Heart left ventricle (tissue), 16 donors: ENCODE measurements around the gene KDM4B. TPM values are rescaled to one million over a fixed set of nuclear protein-coding genes. Genes with fewer than 3 reads are reported as not detected.

Source experiments
- ATAC-seq, 4 donors: fragments of 200-7000 bp; cut with Tn5 transposase; one replicate each; pipeline ENCODE4 v1.9.1; 2020 to 2022; ENCODE audit warnings: moderate library complexity in 4 of 4, mild to moderate bottlenecking in 3 of 4, moderate number of reproducible peaks in 1 of 4
- DNase-seq, 5 donors: peaks; one replicate each; pipeline ENCODE4 v3.0.0-alpha.2; 2020
- H3K27ac ChIP-seq, 12 donors: fragments of 200-600 bp; sonication (generic) in 4 of 12; one replicate each; pipeline versions ENCODE4 v1.5.0 to v1.8.0; 2016 to 2022; ENCODE audit warnings: mild to moderate bottlenecking in 2 of 12
- H3K27me3 ChIP-seq, 9 donors: fragments of 200-600 bp; sonication (generic) in 2 of 9; one replicate each; pipeline versions ENCODE4 v1.5.1 to v1.8.0; 2016 to 2022; ENCODE audit warnings: mild to moderate bottlenecking in 3 of 9
- H3K36me3 ChIP-seq, 9 donors: fragments of 200-600 bp; sonication (generic) in 2 of 9; one replicate each; pipeline versions ENCODE4 v1.5.0 to v1.8.0; 2018 to 2022; ENCODE audit warnings: mild to moderate bottlenecking in 2 of 9
- H3K4me1 ChIP-seq, 12 donors: fragments of 200-600 bp; sonication (generic) in 4 of 12; one replicate each; pipeline versions ENCODE4 v1.5.0 to v1.8.0; 2016 to 2022; ENCODE audit warnings: mild to moderate bottlenecking in 3 of 12
- H3K4me3 ChIP-seq, 12 donors: fragments of 200-600 bp; sonication (generic) in 4 of 12; one replicate each; pipeline versions ENCODE4 v1.5.0 to v1.8.0; 2017 to 2022; ENCODE audit warnings: mild to moderate bottlenecking in 9 of 12, moderate library complexity in 4 of 12
- H3K9me3 ChIP-seq, 12 donors: fragments of 200-600 bp; sonication (generic) in 4 of 12; one replicate each; pipeline versions ENCODE4 v1.5.0 to v1.8.0; 2016 to 2022; ENCODE audit warnings: mild to moderate bottlenecking in 1 of 12
- POLR2A ChIP-seq, 2 donors: fragments of 450-650 bp; IDR thresholded peaks; one replicate each; pipeline ENCODE4 v1.6.1; 2017; ENCODE audit warnings: antibody characterized with exemption in 2 of 2, mild to moderate bottlenecking in 2 of 2, moderate library complexity in 2 of 2
- WGBS, 4 donors: extraction: QIAGEN DNeasy Blood & Tissue Kit in 2 of 4; methylation state at CpG; one replicate each; pipeline versions ENCODE4 v1.1.5 to v1.1.7; 2013 to 2018; 5-methylcytosine and 5-hydroxymethylcytosine counted together
- intact Hi-C, 10 donors: fragments of 100-400 bp; cut with DNase I; formaldehyde crosslinking; loops; one replicate each; pipeline versions ENCODE4 v1.11.1 to v1.14.2; 2022
- polyA plus RNA-seq, 2 donors: library from polyadenylated mRNA; stranded (reverse); fragments of 200-250 nt; gene quantifications; one replicate each; pipeline ENCODE4 v1.2.3, GENCODE V29; 2013
- total RNA-seq, 9 donors: library from RNA; depleted of rRNA in 2 of 9; stranded (reverse); fragments of >200 nt in 2 of 9; fragmentation: NEBNext Ultra II Directional in 3 of 9; extraction: Animal tissue kit (Norgen Biotek cat#: 25700) in 3 of 9; gene quantifications; one replicate each; pipeline versions ENCODE4 v1.1.0 to v1.2.4, GENCODE V29; 2016 to 2023
- TF ChIP-seq, protein P1 (sequence below), 12 donors: fragments of 200-600 bp; sonication (generic) in 4 of 12; IDR thresholded peaks; one replicate each; pipeline versions ENCODE4 v1.5.0 to v1.8.0; 2018 to 2022; ENCODE audit warnings: antibody characterized with exemption in 12 of 12, mild to moderate bottlenecking in 5 of 12
- donor health status: ischemic (EF 13 %, LVEDD 7.1; RV severe dilation, severe dysfunction).
- donor health status: healthy with polysubstance abuse.
- donor health status: DM: no; HTN: yes; CAD: no.
- donor health status: DM: no; HTN: no; CAD: no.
- donor health status: ischemic (EF 25% LVEDD 6.9; RV normal size, moderate dysfunction).
- donor health status: ischemic (EF 25% LVEDD 5.7; RV mildly dilated, moderate dysfunction).
- donor health status: healthy.
- donor health status: DM: yes; HTN: yes; CAD: no.
- donor health status: ischemic (EF 35%, LVEDD 5.7; RV mildly dilated, moderate dysfunction).
- donor health status: nonischemic (EF 11% LVEDD 7.7; RV severe dilation, severe dysfunction).
- donor health status: DM: yes; HTN: yes; CAD: no.
- donor health status: PGD.
- donor health status: ischemic (EF 29% LVEDD 5.4; RV normal size, mild dysfunction).
- donor health status: nonischemic (EF 23%, LVEDD 6.1; RV moderate dilation, normal function).

Gene KDM4B
- total and polyA plus RNA-seq, 11 donors, result 21.5 to 36.5 (median 27.2) TPM

DNA sequence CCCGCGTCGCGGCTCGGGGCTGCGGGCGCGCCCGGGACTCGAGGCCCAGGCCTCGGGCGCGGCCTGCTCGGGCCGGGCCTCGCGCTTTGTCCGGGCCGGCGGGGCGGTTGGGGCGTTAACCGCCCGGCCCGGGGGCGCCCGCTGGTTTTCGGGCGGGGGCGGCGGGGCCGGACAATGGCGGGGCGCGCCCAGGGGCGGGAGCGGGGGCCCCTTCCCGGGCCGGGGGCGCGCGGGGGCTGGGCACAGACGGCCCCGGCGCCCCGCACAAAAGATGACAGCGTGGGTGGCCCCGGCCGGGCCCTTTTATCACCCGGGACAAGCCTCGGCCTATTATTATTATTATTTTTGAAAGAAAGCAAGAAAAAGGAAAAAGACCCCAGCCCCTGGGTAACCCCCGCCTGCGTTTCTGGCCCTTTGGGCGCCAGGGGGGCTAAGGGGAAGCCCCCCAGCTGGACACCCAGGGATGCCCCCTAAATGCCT, 419 bp downstream of the KDM4B start:
- Histone ChIP-seq H3K36me3 (no peaks in the 10 kb centered on the region), H3K4me3 (peak overlapping the region; percentile 54 to 92 (median 69)), H3K27ac (peak overlapping the region in 11 of 12 donors; percentile 8 to 87 (median 62)), H3K27me3 (no peaks in the 10 kb centered on the region), H3K9me3 (no peaks in the 10 kb centered on the region), H3K4me1 (peaks cover 0 to 50% (median 35%) of the 10 kb centered on the region in 12 donors)
- intact Hi-C loops, result loop anchor here in 4 of 10 donors (5.0 kb wide), 5 partner anchors 63 to 512 kb away; partner anchors contain the start of genes PLIN3 (in 2 of the 4), DPP9 (in 1 of the 4) and UBXN6 (in 1 of the 4)
- ATAC-seq, result no peak
- 0 to 2% (median 1%) methylated on average over 5 to 54 of the region's 54 CpGs for WGBS, 4 donors
- DNase-seq, result no peak
- no peak for TF ChIP-seq POLR2A (IDR thresholded peaks at IDR 0.05)
- TF ChIP-seq, protein P1, sequence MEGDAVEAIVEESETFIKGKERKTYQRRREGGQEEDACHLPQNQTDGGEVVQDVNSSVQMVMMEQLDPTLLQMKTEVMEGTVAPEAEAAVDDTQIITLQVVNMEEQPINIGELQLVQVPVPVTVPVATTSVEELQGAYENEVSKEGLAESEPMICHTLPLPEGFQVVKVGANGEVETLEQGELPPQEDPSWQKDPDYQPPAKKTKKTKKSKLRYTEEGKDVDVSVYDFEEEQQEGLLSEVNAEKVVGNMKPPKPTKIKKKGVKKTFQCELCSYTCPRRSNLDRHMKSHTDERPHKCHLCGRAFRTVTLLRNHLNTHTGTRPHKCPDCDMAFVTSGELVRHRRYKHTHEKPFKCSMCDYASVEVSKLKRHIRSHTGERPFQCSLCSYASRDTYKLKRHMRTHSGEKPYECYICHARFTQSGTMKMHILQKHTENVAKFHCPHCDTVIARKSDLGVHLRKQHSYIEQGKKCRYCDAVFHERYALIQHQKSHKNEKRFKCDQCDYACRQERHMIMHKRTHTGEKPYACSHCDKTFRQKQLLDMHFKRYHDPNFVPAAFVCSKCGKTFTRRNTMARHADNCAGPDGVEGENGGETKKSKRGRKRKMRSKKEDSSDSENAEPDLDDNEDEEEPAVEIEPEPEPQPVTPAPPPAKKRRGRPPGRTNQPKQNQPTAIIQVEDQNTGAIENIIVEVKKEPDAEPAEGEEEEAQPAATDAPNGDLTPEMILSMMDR (IDR thresholded peaks at IDR 0.05), result no peak

DNA sequence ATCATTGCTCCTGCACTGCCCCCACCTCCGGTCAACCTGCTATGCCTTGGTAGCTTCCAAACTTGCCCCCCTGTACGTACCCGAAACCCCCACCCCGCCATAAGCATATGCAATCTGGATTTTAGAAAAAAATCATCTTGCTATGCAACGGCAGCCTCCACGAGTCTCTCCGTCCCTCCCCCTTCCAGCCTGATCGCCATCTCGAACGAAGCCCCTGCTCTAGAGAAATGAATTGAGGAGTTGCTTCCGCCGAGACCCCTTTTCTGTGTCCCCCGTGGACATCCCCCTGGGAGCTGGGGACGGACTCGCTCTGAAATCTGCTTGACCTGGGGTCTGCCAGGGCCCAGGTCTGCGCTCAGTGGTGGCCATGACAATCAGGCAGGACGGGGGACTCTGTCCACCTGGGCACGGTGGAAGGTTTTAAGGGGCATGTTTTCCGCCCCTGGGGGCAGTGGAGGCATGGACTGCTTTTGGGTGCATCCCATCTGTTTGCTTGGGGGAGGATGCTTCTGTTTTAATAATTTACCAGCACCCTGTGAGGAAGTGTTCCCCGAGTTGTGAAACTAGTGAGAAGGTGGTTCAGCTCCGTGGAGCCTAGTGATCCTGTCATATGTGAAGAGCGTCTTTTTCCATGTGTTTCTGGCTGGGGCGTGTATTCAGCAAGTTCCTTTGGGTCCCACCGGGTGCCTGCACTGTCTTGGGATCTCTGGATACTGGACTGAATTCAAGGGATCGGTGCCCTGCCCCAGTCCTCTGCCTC, 1.0 kb downstream of the KDM4B start:
- DNase-seq, result no peak
- H3K36me3 ChIP-seq, result no peaks in the 10 kb centered on the region
- TF ChIP-seq, protein P1 (IDR thresholded peaks at IDR 0.05), result no peak
- no peak for TF ChIP-seq POLR2A (IDR thresholded peaks at IDR 0.05)
- intact Hi-C loops, result loop anchor here in 8 of 10 donors (2.0 to 10.0 kb wide), 9 partner anchors 47 to 513 kb away; partner anchors contain the start of genes PLIN3 (in 2 of the 8), DPP9 (in 1 of the 8) and UBXN6 (in 1 of the 8)
- no peaks in the 10 kb centered on the region for H3K9me3 ChIP-seq
- peak overlapping the region; percentile 54 to 92 (median 69) for H3K4me3 ChIP-seq
- no peaks in the 10 kb centered on the region for H3K27me3 ChIP-seq
- H3K27ac ChIP-seq, result peak overlapping the region; percentile 8 to 87 (median 65)
- ATAC-seq, result no peak
- WGBS, 4 donors, result 1 to 4% (median 4%) methylated on average over 21 to 25 of the region's 25 CpGs
- H3K4me1 ChIP-seq, result peaks cover 0 to 56% (median 41%) of the 10 kb centered on the region in 12 donors

DNA sequence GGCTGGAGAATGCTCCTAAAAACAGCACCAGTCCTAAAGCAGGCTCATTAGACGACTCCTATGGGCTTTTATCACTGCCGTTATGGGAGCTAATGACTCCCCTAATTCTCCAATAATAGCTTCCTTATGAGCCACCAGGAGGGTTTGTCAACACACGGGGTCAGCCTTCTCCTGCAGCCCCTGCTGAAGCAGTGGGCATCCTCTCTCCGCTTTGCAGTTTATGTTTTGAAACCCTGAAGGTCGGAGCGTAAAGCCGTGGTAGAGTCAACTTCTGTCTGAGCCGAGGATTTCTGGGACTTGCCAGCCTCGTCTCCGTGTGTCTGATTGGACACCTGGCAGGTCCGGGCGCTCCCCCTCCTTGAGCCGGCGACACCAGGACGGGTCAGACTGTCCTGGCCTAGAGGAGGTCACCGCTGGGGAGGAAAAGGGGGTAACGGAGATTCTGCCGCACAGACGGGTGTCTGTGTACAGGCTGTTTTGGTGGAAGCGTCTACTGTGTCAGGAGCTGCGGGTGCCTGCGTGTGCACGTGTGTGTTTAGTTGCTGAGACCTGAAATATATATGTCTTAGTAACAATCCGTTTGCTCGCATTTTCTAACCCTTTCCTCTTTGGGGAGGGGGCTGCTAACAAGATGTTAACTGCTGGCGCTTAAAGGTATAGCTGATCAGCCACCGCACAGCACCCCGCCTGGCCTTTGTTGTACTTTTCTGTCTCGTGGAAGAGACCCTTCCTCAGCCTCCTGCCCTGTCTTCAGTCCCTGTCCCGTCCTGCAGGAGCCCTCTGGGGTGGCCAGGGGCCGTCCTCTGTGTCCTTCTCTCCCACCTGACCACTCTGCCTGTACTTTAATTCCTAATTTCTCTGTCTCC, 1.9 kb downstream of the KDM4B start:
- 9 to 15% (median 12%) methylated on average over 27 to 31 of the region's 31 CpGs for WGBS, 4 donors
- intact Hi-C loops, result loop anchor here in 8 of 10 donors (2.0 to 10.0 kb wide), 5 partner anchors 47 to 62 kb away; no protein-coding TSS in a partner anchor
- Histone ChIP-seq H3K27me3 (no peaks in the 10 kb centered on the region), H3K4me3 (peak overlapping the region; percentile 54 to 92 (median 69)), H3K27ac (peak overlapping the region; percentile 2 to 87 (median 65)), H3K4me1 (peaks cover 0 to 64% (median 45%) of the 10 kb centered on the region in 12 donors), H3K9me3 (no peaks in the 10 kb centered on the region), H3K36me3 (no peaks in the 10 kb centered on the region)
- DNase-seq, result peak in 1 of 5 donors; percentile 68
- no peak for TF ChIP-seq POLR2A (IDR thresholded peaks at IDR 0.05)
- TF ChIP-seq, protein P1 (IDR thresholded peaks at IDR 0.05), result peak in 2 of 12 donors; percentile 5 to 11
- ATAC-seq, result peak in 2 of 4 donors; percentile 9 to 10
